ENCODE data around the gene ZNF319. TPM values are rescaled to one million over a fixed set of nuclear protein-coding genes. Genes with fewer than 3 reads are reported as not detected.

ZNF319 gene
- total and polyA plus RNA-seq, 2 of the 4 experiments (the other 2 are of a cell fraction): 0.90 to 6.3 TPM

- ChIA-PET CTCF (no interaction called here), POLR2A (ENCODE audit: unreplicated experiment) (no interaction called here)
- BruUV-seq (replicated peaks): no TSS peak
- Histone ChIP-seq H3K4ac (ENCODE audit: low read depth, low read length) (no peak overlapping the region), H2BK120ac (ENCODE audit: low read depth, low read length) (no peak overlapping the region), H3K9me1 (ENCODE audit: insufficient read depth, low read length) (peaks cover 11% of the 10 kb centered on the region; the same call in 1 of the 2 replicates), H2BK20ac (ENCODE audit: low read depth, low read length) (no peak overlapping the region), H3K27ac (ENCODE audit: insufficient read depth, low read length) (no peak overlapping the region), H3K4me2 (ENCODE audit: low read depth, low read length) (no peak overlapping the region), H3K4me1 (ENCODE audit: control insufficient read depth, insufficient read depth, low read length) (peaks cover 12% of the 10 kb centered on the region), H3K4me3 (ENCODE audit: insufficient read depth, low read depth, low read length) (no peak overlapping the region), H3K79me1 (ENCODE audit: low read depth in 1 of 2, low read length in 2 of 2) (peaks cover 15 to 53% of the 10 kb centered on the region in 2 experiments), H2AK5ac (ENCODE audit: low read depth, low read length) (no peak overlapping the region), H2AFZ (replicated peaks; ENCODE audit: low read length, poor library complexity) (no peak overlapping the region), H2BK15ac (ENCODE audit: low read depth, low read length) (no peak overlapping the region), H3K27me3 (ENCODE audit: control insufficient read depth, insufficient read depth, low read length) (no peaks in the 10 kb centered on the region), H2AK9ac (replicated peaks; ENCODE audit: low read depth, low read length, poor library complexity) (no peak overlapping the region), H3K9me3 (ENCODE audit: control insufficient read depth, insufficient read depth, low read length) (no peaks in the 10 kb centered on the region), H4K8ac (ENCODE audit: low read depth in 2 of 2, low read length in 2 of 2) (no peak overlapping the region), H3K9ac (ENCODE audit: low read depth, low read length) (no peak overlapping the region), H3K36me3 (ENCODE audit: control insufficient read depth, insufficient read depth, low read length) (peaks cover 34% of the 10 kb centered on the region; the same call in 1 of the 2 replicates), H3K18ac (ENCODE audit: low read depth, low read length) (no peak overlapping the region), H3K23ac (ENCODE audit: low read depth, low read length) (no peak overlapping the region), H3K56ac (ENCODE audit: extremely low read depth, insufficient read depth, low read length) (no peak overlapping the region), H3K14ac (replicated peaks; ENCODE audit: low read depth, low read length) (no peak overlapping the region), H4K20me1 (ENCODE audit: insufficient read depth, low read length) (peaks cover 23% of the 10 kb centered on the region), H2BK5ac (ENCODE audit: low read depth, low read length, poor library complexity, severe bottlenecking) (no peak overlapping the region), H4K5ac (ENCODE audit: low read depth, low read length) (no peak overlapping the region), H4K91ac (ENCODE audit: insufficient read depth, low read depth, low read length) (no peak overlapping the region)
- in situ Hi-C loops (cut with MboI; ENCODE audit: low sequenced_read_pairs): no loop called here
- WGBS, 2 experiments (ENCODE audit: extremely low coverage in 2 of 2, insufficient read length in 1 of 2): 97% methylated on average over 34 of the region's 35 CpGs; no CpG with 5 or more reads in 1 of the 2 experiments
- dilution Hi-C loops (cut with HindIII; ENCODE audit: low sequenced_read_pairs, unreplicated experiment): no loop called here
- intact Hi-C loops (cut with micrococcal nuclease): no loop called here
- ATAC-seq (ENCODE audit: low read depth) (no peak), DNase-seq (no peak)
- no peak for TF ChIP-seq SMC3 (IDR thresholded peaks at IDR 0.05; ENCODE audit: low read depth, low read length)
- TF ChIP-seq FOS (IDR thresholded peaks at IDR 0.05; ENCODE audit: low read depth, low read length): no peak
- TF ChIP-seq BHLHE40 (IDR thresholded peaks at IDR 0.05; ENCODE audit: low read depth, low read length): no peak
- TF ChIP-seq CEBPB (IDR thresholded peaks at IDR 0.05; ENCODE audit: low read depth, low read length): no peak
- no peak for TF ChIP-seq USF2 (IDR thresholded peaks at IDR 0.05; ENCODE audit: low read depth, low read length)
- no peak for TF ChIP-seq MAFK (IDR thresholded peaks at IDR 0.05; ENCODE audit: low read depth, low read length)
- TF ChIP-seq RFX5 (IDR thresholded peaks at IDR 0.05; ENCODE audit: low read depth, low read length): no peak
- TF ChIP-seq ELK1 (IDR thresholded peaks at IDR 0.05; ENCODE audit: borderline replicate concordance, low read depth, low read length): no peak
- TF ChIP-seq CHD1 (IDR thresholded peaks at IDR 0.05; ENCODE audit: low read depth, low read length): no peak
- TF ChIP-seq MAZ (IDR thresholded peaks at IDR 0.05; ENCODE audit: borderline replicate concordance, low read depth, low read length): no peak
- no peak for TF ChIP-seq CTCF (conservative IDR thresholded peaks at IDR 0.05; ENCODE audit: low read depth, low read length)
- TF ChIP-seq MXI1 (IDR thresholded peaks at IDR 0.05; ENCODE audit: borderline replicate concordance, low read depth, low read length): no peak
- TF ChIP-seq NFE2L2 (IDR thresholded peaks at IDR 0.05; ENCODE audit: low read depth, low read length): no peak
- TF ChIP-seq POLR2A (IDR thresholded peaks at IDR 0.05; ENCODE audit: low read depth, low read length): no peak
- TF ChIP-seq RCOR1 (IDR thresholded peaks at IDR 0.05; ENCODE audit: insufficient replicate concordance, low read length): no peak
These were observed 3.3 kb downstream of the ZNF319 start for GRCh38 chr16:57997176-57997527.
